ENCODE results near the gene ARPC1A. TPM values are rescaled to one million over a fixed set of nuclear protein-coding genes. Genes with fewer than 3 reads are reported as not detected.
"Not testable (repeated sequence)": the region's sequence is repeated elsewhere in the genome, so short reads cannot be mapped to it uniquely, and the experiment has no call there.

The ARPC1A gene
- total RNA-seq, 1 donor from 2014 or later, result 109 TPM

- ATAC-seq (no peak), DNase-seq (no peak)
- Histone ChIP-seq H3K36me3 (no peaks in the 10 kb centered on the region), H3K4me1 (peaks cover 10% of the 10 kb centered on the region), H3K4me3 (no peak overlapping the region), H3K27me3 (ENCODE audit: low read depth) (no peaks in the 10 kb centered on the region), H3K9me3 (no peaks in the 10 kb centered on the region), H3K27ac (no peak overlapping the region)
- TF ChIP-seq CTCF (IDR thresholded peaks at IDR 0.05), result no peak
- intact Hi-C loops (cut with DNase I), result loop anchor here (10.0 kb wide), 1 partner anchor 267 kb away; no protein-coding TSS in a partner anchor
Observed at GRCh38 chr7:99311702-99312101, 14.0 kb upstream of the ARPC1A start.

- intact Hi-C loops (cut with DNase I), result loop anchor here (10.0 kb wide), 1 partner anchor 268 kb away; no protein-coding TSS in a partner anchor
- TF ChIP-seq CTCF (IDR thresholded peaks at IDR 0.05), result peak; percentile 92
- Histone ChIP-seq H3K4me3 (no peak overlapping the region), H3K4me1 (peaks cover 10% of the 10 kb centered on the region), H3K27ac (no peak overlapping the region), H3K36me3 (no peaks in the 10 kb centered on the region), H3K27me3 (ENCODE audit: low read depth) (no peaks in the 10 kb centered on the region), H3K9me3 (no peaks in the 10 kb centered on the region)
- peak; percentile 64 for DNase-seq
- ATAC-seq, result peak; percentile 84 to 87
Observed at GRCh38 chr7:99312316-99313203, 13.1 kb upstream of the ARPC1A start.

GRCh38 chr7:99313204-99313573 is 12.5 kb upstream of the ARPC1A start:
- Histone ChIP-seq H3K4me1 (peaks cover 10% of the 10 kb centered on the region), H3K27ac (no peak overlapping the region), H3K9me3 (no peaks in the 10 kb centered on the region), H3K4me3 (no peak overlapping the region), H3K36me3 (no peaks in the 10 kb centered on the region), H3K27me3 (ENCODE audit: low read depth) (no peaks in the 10 kb centered on the region)
- intact Hi-C loops (cut with DNase I), result loop anchor here (10.0 kb wide), 1 partner anchor 268 kb away; no protein-coding TSS in a partner anchor
- DNase-seq (no peak), ATAC-seq (peak in 1 of 2 donors; percentile 11)
- peak; percentile 3 for TF ChIP-seq CTCF (IDR thresholded peaks at IDR 0.05)

- no peaks in the 10 kb centered on the region for H3K9me3 ChIP-seq
- TF ChIP-seq CTCF (IDR thresholded peaks at IDR 0.05), result no peak
Observed at GRCh38 chr7:99314504-99314903, 11.2 kb upstream of the ARPC1A start.

GRCh38 chr7:99320371-99320770 is 5.3 kb upstream of the ARPC1A start:
- no peaks in the 10 kb centered on the region for H3K27me3 ChIP-seq (ENCODE audit: low read depth)
- H3K4me1 ChIP-seq, result peaks cover 6% of the 10 kb centered on the region
- H3K9me3 ChIP-seq, result no peaks in the 10 kb centered on the region
- H3K4me3 ChIP-seq, result no peak overlapping the region
- DNase-seq (no peak), ATAC-seq (no peak)
- H3K36me3 ChIP-seq, result no peaks in the 10 kb centered on the region
- no peak for TF ChIP-seq CTCF (IDR thresholded peaks at IDR 0.05)
- intact Hi-C loops (cut with DNase I), result no loop called here
- H3K27ac ChIP-seq, result no peak overlapping the region

More at GRCh38 chr7:99314504-99314903, 11.2 kb upstream of the ARPC1A start:
- no peak for DNase-seq
- no peak overlapping the region for H3K27ac ChIP-seq
- intact Hi-C loops (cut with DNase I), result loop anchor here (10.0 kb wide), 1 partner anchor 270 kb away; no protein-coding TSS in a partner anchor
- H3K4me1 ChIP-seq, result peaks cover 10% of the 10 kb centered on the region
- no peaks in the 10 kb centered on the region for H3K27me3 ChIP-seq (ENCODE audit: low read depth)
- peak; percentile 61 to 62 for ATAC-seq
- H3K36me3 ChIP-seq, result no peaks in the 10 kb centered on the region
- H3K4me3 ChIP-seq, result no peak overlapping the region

GRCh38 chr7:99322659-99323058 is 3.0 kb upstream of the ARPC1A start:
- H3K36me3 ChIP-seq; H3K4me3 ChIP-seq; ATAC-seq; H3K9me3 ChIP-seq; intact Hi-C loops (cut with DNase I); H3K27ac ChIP-seq; H3K27me3 ChIP-seq (ENCODE audit: low read depth); DNase-seq: not testable (repeated sequence)
- peaks cover 21% of the 10 kb centered on the region for H3K4me1 ChIP-seq
